ENCODE data around the gene KCND2.

Gene KCND2

GRCh38 chr7:120797026-120797645 is 524.2 kb downstream of the KCND2 start:
- DNase-seq (ENCODE audit: insufficient read length, low spot score), result no peak
- FAIRE-seq, result no peak
- no peak for TF ChIP-seq CTCF (IDR thresholded peaks at IDR 0.05; ENCODE audit: insufficient read depth, missing control alignments)

- FAIRE-seq (no peak), DNase-seq (ENCODE audit: insufficient read length, low spot score) (no peak)
- no peak for TF ChIP-seq CTCF (IDR thresholded peaks at IDR 0.05; ENCODE audit: insufficient read depth, missing control alignments)
Observed at GRCh38 chr7:120799147-120799546, 526.2 kb downstream of the KCND2 start.
